Esophagus (tissue), 2 donors: ENCODE measurements around the gene ATP13A5. TPM values are rescaled to one million over a fixed set of nuclear protein-coding genes. Genes with fewer than 3 reads are reported as not detected.

Experiments used
- H3K27ac ChIP-seq, 2 donors: one replicate each; pipeline ENCODE4 v1.5.1; 2013; ENCODE audit warnings: low read depth in 2 of 2, mild to moderate bottlenecking in 2 of 2, inconsistent platforms in 1 of 2, low read length in 1 of 2, moderate library complexity in 1 of 2
- H3K27me3 ChIP-seq, 2 donors: one replicate each; pipeline ENCODE4 v1.6.1; 2013; ENCODE audit warnings: low read length in 2 of 2, control low read depth in 1 of 2, mild to moderate bottlenecking in 1 of 2; ENCODE audit not compliant: insufficient read depth in 2 of 2, control insufficient read depth in 1 of 2
- H3K36me3 ChIP-seq, 2 donors: one replicate each; pipeline ENCODE4 v1.6.1; 2013; ENCODE audit warnings: low read length in 1 of 2; ENCODE audit not compliant: control insufficient read depth in 2 of 2, insufficient read depth in 2 of 2
- H3K4me1 ChIP-seq, 2 donors: one replicate each; pipeline ENCODE4 v1.6.1; 2013; ENCODE audit warnings: low read length in 1 of 2; ENCODE audit not compliant: control insufficient read depth in 2 of 2, insufficient read depth in 2 of 2
- H3K4me3 ChIP-seq, 2 donors: one replicate each; pipeline ENCODE4 v1.5.1; 2013; ENCODE audit warnings: low read length in 2 of 2, mild to moderate bottlenecking in 2 of 2, low read depth in 1 of 2, moderate library complexity in 1 of 2
- H3K9me3 ChIP-seq, 2 donors: one replicate each; pipeline ENCODE4 v1.6.1; 2013; ENCODE audit warnings: mild to moderate bottlenecking in 2 of 2, low read depth in 1 of 2, low read length in 1 of 2, moderate library complexity in 1 of 2; ENCODE audit not compliant: control insufficient read depth in 2 of 2, insufficient read depth in 1 of 2
- WGBS, 2 donors: extraction: QIAGEN DNeasy Blood & Tissue Kit; methylation state at CpG; one replicate each; pipeline ENCODE4 v1.1.7; 2013; 5-methylcytosine and 5-hydroxymethylcytosine counted together
- polyA plus RNA-seq, 2 donors: library from polyadenylated mRNA; stranded (reverse); fragments of 200-250 nt; gene quantifications; one replicate each; pipeline ENCODE4 v1.2.3, GENCODE V29; 2013
- donor health status: healthy with polysubstance abuse.
- donor health status: Bipolar disorder and iron deficiency.

The ATP13A5 gene
- polyA plus RNA-seq, 2 donors, result 0.26 TPM

- Histone ChIP-seq H3K4me1 (peaks cover 0 to 7% of the 10 kb centered on the region in 2 donors), H3K27me3 (no peaks in the 10 kb centered on the region), H3K36me3 (no peaks in the 10 kb centered on the region), H3K4me3 (no peak overlapping the region), H3K27ac (peak overlapping the region in 1 of 2 donors; percentile 26), H3K9me3 (no peaks in the 10 kb centered on the region)
- 38 to 50% methylated on average over 3 of the region's 3 CpGs for WGBS, 2 donors
Measured at GRCh38 chr3:193391902-193392301, 13.3 kb upstream of the ATP13A5 start.

GRCh38 chr3:193389335-193389734, 10.8 kb upstream of the ATP13A5 start:
- Histone ChIP-seq H3K4me3 (no peak overlapping the region), H3K9me3 (no peaks in the 10 kb centered on the region), H3K4me1 (peaks cover 0 to 7% of the 10 kb centered on the region in 2 donors), H3K36me3 (no peaks in the 10 kb centered on the region), H3K27ac (no peak overlapping the region), H3K27me3 (no peaks in the 10 kb centered on the region)
- WGBS, 2 donors, result 67 to 77% methylated on average over 2 of the region's 2 CpGs

DNA sequence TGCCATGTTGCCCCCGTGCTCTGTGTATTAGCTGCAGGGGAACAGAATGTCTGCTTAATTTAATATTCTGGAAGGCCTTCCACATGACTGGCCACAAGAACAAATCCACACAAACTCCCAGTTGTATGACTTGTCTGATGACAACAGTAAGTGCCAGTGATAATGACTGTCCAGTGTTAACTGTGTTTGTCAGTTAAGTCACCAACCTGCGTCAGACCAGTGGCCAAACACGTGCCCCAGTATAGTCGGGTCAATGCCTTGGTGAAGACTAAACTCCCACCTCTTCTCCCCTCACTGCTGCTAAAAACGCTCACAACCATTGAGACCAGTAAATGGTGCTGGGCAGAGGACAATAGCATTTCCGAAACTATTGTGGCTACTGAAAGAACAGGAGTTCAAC, 9.8 kb upstream of the ATP13A5 start:
- Histone ChIP-seq H3K4me3 (no peak overlapping the region), H3K4me1 (peaks cover 0 to 7% of the 10 kb centered on the region in 2 donors), H3K27ac (no peak overlapping the region), H3K36me3 (no peaks in the 10 kb centered on the region), H3K9me3 (no peaks in the 10 kb centered on the region), H3K27me3 (no peaks in the 10 kb centered on the region)
- 87 to 88% methylated on average over 6 of the region's 6 CpGs for WGBS, 2 donors

DNA sequence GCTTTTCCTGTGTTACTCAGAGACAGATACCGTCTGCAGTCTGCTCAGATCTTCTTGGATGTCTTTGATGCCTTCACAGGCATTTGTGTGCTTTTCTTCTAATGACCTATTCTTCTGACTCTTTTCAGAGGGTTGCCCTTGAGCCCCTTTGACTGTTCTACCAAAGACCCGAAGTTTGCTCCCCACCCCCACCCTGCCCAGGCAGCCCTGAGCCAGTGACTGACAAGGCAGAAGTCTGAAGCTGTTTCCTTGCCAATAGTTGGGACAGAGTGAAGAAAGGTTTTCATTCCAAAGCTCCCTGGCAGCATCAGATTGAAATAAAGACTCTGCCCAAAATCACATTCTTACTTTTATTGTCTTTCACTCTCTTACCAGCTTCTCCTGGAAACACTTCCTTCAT, 9.0 kb upstream of the ATP13A5 start:
- no peak overlapping the region for H3K27ac ChIP-seq
- no peak overlapping the region for H3K4me3 ChIP-seq
- 48 to 49% methylated on average over 2 of the region's 2 CpGs for WGBS, 2 donors
- no peaks in the 10 kb centered on the region for H3K27me3 ChIP-seq
- H3K4me1 ChIP-seq, result peaks cover 0 to 7% of the 10 kb centered on the region in 2 donors
- no peaks in the 10 kb centered on the region for H3K36me3 ChIP-seq
- peaks cover 0 to 1% of the 10 kb centered on the region in 2 donors for H3K9me3 ChIP-seq

DNA sequence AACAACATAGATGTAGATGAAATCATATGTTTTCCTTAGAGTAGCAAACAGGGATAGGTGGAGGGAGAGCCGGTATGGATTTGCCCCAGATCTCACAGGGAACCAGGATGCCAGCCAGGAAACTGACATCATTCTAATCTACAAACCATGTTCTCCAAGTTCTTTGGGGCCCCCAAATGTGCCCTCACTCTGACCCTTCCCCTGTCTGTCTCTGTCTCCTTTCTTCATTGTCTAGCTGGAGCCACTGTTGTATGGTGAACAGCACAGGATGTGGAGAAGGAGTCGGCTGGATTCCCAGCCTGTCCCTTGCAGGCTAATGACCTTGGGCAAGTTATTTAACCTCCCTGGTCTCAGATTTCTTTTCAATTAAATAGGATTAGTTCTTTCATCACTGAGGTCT, 962 bp downstream of the ATP13A5 start:
- Histone ChIP-seq H3K4me3 (no peak overlapping the region), H3K36me3 (no peaks in the 10 kb centered on the region), H3K9me3 (peaks cover 0 to 1% of the 10 kb centered on the region in 2 donors), H3K4me1 (no peaks in the 10 kb centered on the region), H3K27ac (no peak overlapping the region), H3K27me3 (no peaks in the 10 kb centered on the region)
- 43 to 55% methylated on average over 2 of the region's 2 CpGs for WGBS, 2 donors

DNA sequence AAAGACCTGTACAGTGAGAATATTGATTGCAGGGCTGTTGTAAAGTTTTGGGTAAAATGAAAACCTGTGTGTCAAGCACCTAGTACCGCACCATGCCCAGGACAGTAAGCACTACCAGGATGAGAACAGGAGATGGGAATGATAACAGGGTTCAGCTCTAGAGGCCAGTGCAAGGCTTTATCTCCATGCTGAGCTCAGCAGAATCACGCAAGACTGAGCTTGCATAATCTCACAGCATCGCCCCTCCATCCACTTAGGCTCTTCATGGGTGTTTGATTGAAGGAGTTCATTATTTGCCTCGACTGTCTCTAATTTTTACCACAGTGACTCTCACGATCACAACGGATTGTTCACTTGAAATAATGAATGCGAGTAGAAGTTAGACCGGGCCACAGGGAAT, 2.9 kb downstream of the ATP13A5 start:
- Histone ChIP-seq H3K4me1 (no peaks in the 10 kb centered on the region), H3K27ac (no peak overlapping the region), H3K4me3 (no peak overlapping the region), H3K27me3 (no peaks in the 10 kb centered on the region), H3K36me3 (no peaks in the 10 kb centered on the region), H3K9me3 (no peaks in the 10 kb centered on the region)
- WGBS, 2 donors, result 86 to 89% methylated on average over 8 of the region's 8 CpGs

DNA sequence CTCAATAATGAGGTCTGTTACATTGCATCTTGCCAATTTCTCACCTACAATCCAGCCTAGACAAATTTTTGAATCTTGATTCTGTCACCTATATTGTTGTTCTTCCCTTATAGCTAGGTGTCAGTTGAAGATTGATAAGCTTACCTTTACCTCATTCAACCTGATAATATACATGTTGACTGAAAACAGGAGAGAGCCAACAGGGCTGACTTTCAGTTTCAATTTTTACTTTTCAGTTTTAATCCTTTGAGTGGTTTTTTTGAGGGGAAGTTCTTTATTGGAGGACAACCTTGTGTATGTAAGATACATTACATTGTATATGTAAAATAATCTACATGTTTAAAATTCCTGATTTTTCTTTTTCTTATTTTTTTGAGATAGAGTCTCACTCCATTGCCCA, 5.8 kb downstream of the ATP13A5 start:
- no peak overlapping the region for H3K27ac ChIP-seq
- no peaks in the 10 kb centered on the region for H3K36me3 ChIP-seq
- H3K27me3 ChIP-seq, result no peaks in the 10 kb centered on the region
- H3K9me3 ChIP-seq, result no peaks in the 10 kb centered on the region
- H3K4me3 ChIP-seq, result no peak overlapping the region
- H3K4me1 ChIP-seq, result no peaks in the 10 kb centered on the region

- H3K36me3 ChIP-seq, result no peaks in the 10 kb centered on the region
- no peaks in the 10 kb centered on the region for H3K27me3 ChIP-seq
- no peaks in the 10 kb centered on the region for H3K9me3 ChIP-seq
- H3K27ac ChIP-seq, result no peak overlapping the region
- H3K4me3 ChIP-seq, result no peak overlapping the region
- 60 to 64% methylated on average over 1 of the region's 1 CpG for WGBS, 2 donors
- no peaks in the 10 kb centered on the region for H3K4me1 ChIP-seq
Measured at GRCh38 chr3:193367868-193368267, 10.7 kb downstream of the ATP13A5 start.

DNA sequence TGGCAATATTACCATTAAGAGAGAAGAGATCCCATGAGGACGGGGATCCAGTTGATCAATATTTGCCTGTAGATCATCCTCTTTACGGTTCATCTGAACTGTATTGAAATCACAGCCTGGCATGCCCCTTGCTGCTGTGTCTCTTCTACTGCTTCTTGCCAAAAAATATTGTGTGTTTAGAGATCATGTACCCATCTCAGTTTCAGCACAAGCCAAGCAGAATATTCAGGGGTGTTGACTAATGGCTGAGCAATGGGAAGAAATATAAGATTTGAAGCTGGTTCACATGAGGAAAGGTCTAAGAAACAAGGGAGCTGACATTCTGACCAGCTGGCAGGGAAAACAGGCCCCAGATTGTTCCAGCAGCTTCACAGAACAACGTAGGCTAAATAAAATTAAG, 21.3 kb downstream of the ATP13A5 start:
- no peaks in the 10 kb centered on the region for H3K36me3 ChIP-seq
- 74% methylated on average over 3 of the region's 3 CpGs for WGBS, 2 donors
- H3K27me3 ChIP-seq, result peaks cover 0 to 2% of the 10 kb centered on the region in 2 donors

DNA sequence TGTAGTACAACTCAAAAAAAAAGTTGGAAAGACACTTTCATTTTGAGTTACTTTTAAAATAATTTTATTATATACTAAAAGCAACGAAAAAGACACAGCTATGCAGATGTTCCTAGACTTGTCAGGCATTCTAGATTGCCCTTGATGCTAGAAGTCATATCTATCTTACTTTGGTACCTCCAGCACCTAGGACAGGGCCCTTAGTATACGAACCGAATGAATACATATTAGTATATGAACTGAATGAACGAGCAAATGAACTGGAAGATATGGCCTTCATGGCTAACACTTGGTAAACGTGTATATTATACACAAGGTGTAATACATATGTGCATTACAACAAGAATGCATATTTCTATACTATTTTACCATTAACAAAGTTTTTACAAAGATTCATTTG, 24.1 kb downstream of the ATP13A5 start:
- WGBS, 2 donors, result 62 to 67% methylated on average over 5 of the region's 5 CpGs
- H3K4me3 ChIP-seq, result no peak overlapping the region
- H3K27me3 ChIP-seq, result no peaks in the 10 kb centered on the region
- no peaks in the 10 kb centered on the region for H3K9me3 ChIP-seq
- no peaks in the 10 kb centered on the region for H3K36me3 ChIP-seq
- H3K4me1 ChIP-seq, result no peaks in the 10 kb centered on the region
- H3K27ac ChIP-seq, result no peak overlapping the region

More for the DNA sequence above, 21.3 kb downstream of the ATP13A5 start:
- no peak overlapping the region for H3K27ac ChIP-seq
- H3K4me1 ChIP-seq, result no peaks in the 10 kb centered on the region
- no peaks in the 10 kb centered on the region for H3K9me3 ChIP-seq
- H3K4me3 ChIP-seq, result no peak overlapping the region
